Neuronal stem cell (in vitro differentiated cells): ENCODE results near the gene EEF1B2.
"Not testable (repeated sequence)": the region's sequence is repeated elsewhere in the genome, so short reads cannot be mapped to it uniquely, and the experiment has no call there.

Experiments used
- DNase-seq: peaks from one replicate; pipeline ENCODE4 v3.0.0-alpha.2; 2013; ENCODE audit warnings: low spot score
- H2AFZ ChIP-seq: one replicate; pipeline ENCODE4 v1.6.1; 2013; ENCODE audit warnings: mild to moderate bottlenecking, low read length, inconsistent platforms
- H2AK5ac ChIP-seq: 2 replicates; pipeline ENCODE4 v1.6.1; 2013; ENCODE audit warnings: low read depth, mild to moderate bottlenecking, inconsistent platforms, low read length, moderate library complexity, mixed read lengths
- H2BK120ac ChIP-seq: 2 replicates; pipeline ENCODE4 v1.6.1; 2013; ENCODE audit warnings: low read depth, mild to moderate bottlenecking, inconsistent platforms, low read length, moderate library complexity, mixed read lengths
- H2BK12ac ChIP-seq: one replicate; pipeline ENCODE4 v1.6.1; 2013; ENCODE audit warnings: low read length, inconsistent platforms
- H2BK15ac ChIP-seq: 2 replicates; pipeline ENCODE4 v1.6.1; 2013; ENCODE audit warnings: mild to moderate bottlenecking, low read length, inconsistent platforms, mixed read lengths
- H2BK5ac ChIP-seq: one replicate; pipeline ENCODE4 v1.6.1; 2013; ENCODE audit warnings: inconsistent platforms, mild to moderate bottlenecking, low read length, moderate library complexity
- H3K14ac ChIP-seq: one replicate; pipeline ENCODE4 v1.6.1; 2013; ENCODE audit warnings: low read length, inconsistent platforms
- H3K18ac ChIP-seq: 2 replicates; pipeline ENCODE4 v1.6.1; 2013; ENCODE audit warnings: low read length, inconsistent platforms
- H3K23ac ChIP-seq: 2 replicates; pipeline ENCODE4 v1.6.1; 2013; ENCODE audit warnings: low read depth, mild to moderate bottlenecking, mixed read lengths, low read length, inconsistent platforms; ENCODE audit not compliant: poor library complexity
- H3K27ac ChIP-seq: replicated peaks from 3 replicates; pipeline ENCODE4 v1.5.1; 2013; ENCODE audit warnings: low read length, inconsistent platforms
- H3K27me3 ChIP-seq, 3 experiments: 2 replicates each; pipeline ENCODE4 v1.6.1; 2013; ENCODE audit warnings: low read length in 3 of 3, mild to moderate bottlenecking in 2 of 3, inconsistent platforms in 1 of 3, low read depth in 1 of 3, mixed read lengths in 1 of 3, moderate library complexity in 1 of 3; ENCODE audit not compliant: control insufficient read depth in 3 of 3, insufficient read depth in 3 of 3
- H3K36me3 ChIP-seq, 2 donors: replicated peaks in 1 of 2; 2 replicates each; pipeline ENCODE4 v1.6.1; 2013; ENCODE audit warnings: low read length in 2 of 2; ENCODE audit not compliant: control insufficient read depth in 2 of 2, insufficient read depth in 2 of 2
- H3K4ac ChIP-seq: 2 replicates; pipeline ENCODE4 v1.6.1; 2013; ENCODE audit warnings: inconsistent platforms, mild to moderate bottlenecking, low read length, moderate library complexity
- H3K4me1 ChIP-seq, 2 donors: 1 replicate in 1 of 2; 2 replicates in 1 of 2; pipeline ENCODE4 v1.6.1; 2013; ENCODE audit warnings: low read length in 2 of 2, low read depth in 1 of 2; ENCODE audit not compliant: control insufficient read depth in 2 of 2, insufficient read depth in 1 of 2
- H3K4me2 ChIP-seq: one replicate; pipeline ENCODE4 v1.6.1; 2013; ENCODE audit warnings: mild to moderate bottlenecking, low read length, inconsistent platforms; ENCODE audit not compliant: insufficient read depth, poor library complexity, severe bottlenecking
- H3K4me3 ChIP-seq, 2 donors: 2 replicates each; pipeline ENCODE4 v1.5.1; 2013; ENCODE audit warnings: low read length in 2 of 2, mild to moderate bottlenecking in 2 of 2, inconsistent platforms in 1 of 2, moderate library complexity in 1 of 2
- H3K79me1 ChIP-seq: one replicate; pipeline ENCODE4 v1.6.1; 2013; ENCODE audit warnings: low read depth, mild to moderate bottlenecking, inconsistent platforms, low read length, moderate library complexity
- H3K9ac ChIP-seq: one replicate; pipeline ENCODE4 v1.6.1; 2013; ENCODE audit warnings: mild to moderate bottlenecking, low read depth, low read length, inconsistent platforms; ENCODE audit not compliant: poor library complexity
- H3K9me3 ChIP-seq, 2 donors: replicated peaks in 1 of 2; 2 replicates each; pipeline versions ENCODE3 to v1.6.1; 2013; ENCODE audit warnings: low read length in 2 of 2, mild to moderate bottlenecking in 2 of 2, inconsistent platforms in 1 of 2, low read depth in 1 of 2, mixed read lengths in 1 of 2, moderate library complexity in 1 of 2; ENCODE audit not compliant: control insufficient read depth in 2 of 2, insufficient read depth in 1 of 2
- H4K8ac ChIP-seq: one replicate; pipeline ENCODE4 v1.6.1; 2013; ENCODE audit warnings: low read depth, mild to moderate bottlenecking, inconsistent platforms, low read length, moderate library complexity
- H4K91ac ChIP-seq: one replicate; pipeline ENCODE4 v1.6.1; 2013; ENCODE audit warnings: low read length, low read depth, mild to moderate bottlenecking, inconsistent platforms; ENCODE audit not compliant: poor library complexity
- WGBS, 2 donors: extraction: QIAGEN DNeasy Blood & Tissue Kit; methylation state at CpG; one replicate each; pipeline ENCODE4 v1.1.7; 2013; ENCODE audit warnings: missing lambda C conversion rate in 2 of 2, mixed read lengths in 1 of 2; ENCODE audit not compliant: insufficient read length in 2 of 2, insufficient replicate concordance in 1 of 2; ENCODE audit errors: extremely low coverage in 2 of 2; 5-methylcytosine and 5-hydroxymethylcytosine counted together

The EEF1B2 gene

GRCh38 chr2:206150168-206150567 is 9.5 kb upstream of the EEF1B2 start:
- no peak for DNase-seq
- no CpG with 5 or more reads among the region's 1 CpG for WGBS, 2 donors
- no peak overlapping the region for H4K8ac ChIP-seq
- no peak overlapping the region for H3K27ac ChIP-seq
- no peaks in the 10 kb centered on the region for H3K4me1 ChIP-seq
- H2AK5ac ChIP-seq, result no peak overlapping the region
- H2BK15ac ChIP-seq, result no peak overlapping the region
- H3K23ac ChIP-seq, result no peak overlapping the region
- peaks cover 2% of the 10 kb centered on the region for H3K79me1 ChIP-seq
- H2BK12ac ChIP-seq, result no peak overlapping the region
- no peak overlapping the region for H2BK5ac ChIP-seq
- H3K9me3 ChIP-seq, result no peaks in the 10 kb centered on the region
- no peak overlapping the region for H2AFZ ChIP-seq
- no peak overlapping the region for H3K14ac ChIP-seq
- no peak overlapping the region for H3K4ac ChIP-seq
- H4K91ac ChIP-seq, result no peak overlapping the region
- peaks cover 25 to 78% of the 10 kb centered on the region in 2 donors for H3K36me3 ChIP-seq
- no peaks in the 10 kb centered on the region for H3K27me3 ChIP-seq
- no peak overlapping the region for H3K18ac ChIP-seq
- no peak overlapping the region for H3K4me3 ChIP-seq
- H3K4me2 ChIP-seq, result no peak overlapping the region
- H3K9ac ChIP-seq, result no peak overlapping the region
- no peak overlapping the region for H2BK120ac ChIP-seq

- Histone ChIP-seq H3K4me2 (no peak overlapping the region), H3K23ac (no peak overlapping the region), H3K4me1 (no peaks in the 10 kb centered on the region), H3K9me3 (no peaks in the 10 kb centered on the region), H3K36me3 (peaks cover 20 to 74% of the 10 kb centered on the region in 2 donors), H2BK120ac (no peak overlapping the region), H3K18ac (no peak overlapping the region), H3K4ac (no peak overlapping the region), H3K14ac (no peak overlapping the region), H4K8ac (no peak overlapping the region), H2AFZ (no peak overlapping the region), H4K91ac (no peak overlapping the region), H2BK5ac (no peak overlapping the region), H3K4me3 (no peak overlapping the region), H2AK5ac (no peak overlapping the region), H2BK15ac (no peak overlapping the region), H3K9ac (no peak overlapping the region), H2BK12ac (no peak overlapping the region), H3K27me3 (no peaks in the 10 kb centered on the region), H3K27ac (no peak overlapping the region), H3K79me1 (peaks cover 2% of the 10 kb centered on the region)
- no peak for DNase-seq
- no CpG with 5 or more reads among the region's 4 CpGs for WGBS, 2 donors
Observed at GRCh38 chr2:206150631-206151030, 9.1 kb upstream of the EEF1B2 start.

GRCh38 chr2:206154197-206154596 is 5.5 kb upstream of the EEF1B2 start:
- Histone ChIP-seq H3K4me2 (no peak overlapping the region), H3K9me3 (peaks cover 0 to 5% of the 10 kb centered on the region in 2 donors), H3K79me1 (peaks cover 6% of the 10 kb centered on the region), H3K23ac (no peak overlapping the region), H3K27me3 (no peaks in the 10 kb centered on the region), H3K4me3 (no peak overlapping the region), H4K91ac (no peak overlapping the region), H2BK15ac (no peak overlapping the region), H4K8ac (no peak overlapping the region), H3K14ac (no peak overlapping the region), H3K18ac (no peak overlapping the region), H3K36me3 (peaks cover 10 to 50% of the 10 kb centered on the region in 2 donors), H3K9ac (no peak overlapping the region), H2BK5ac (no peak overlapping the region), H2AK5ac (no peak overlapping the region), H3K4ac (no peak overlapping the region), H3K4me1 (peaks cover 0 to 1% of the 10 kb centered on the region in 2 donors), H3K27ac (no peak overlapping the region), H2BK120ac (no peak overlapping the region), H2BK12ac (no peak overlapping the region), H2AFZ (no peak overlapping the region)
- no peak for DNase-seq
- WGBS, 2 donors, result no CpG with 5 or more reads among the region's 3 CpGs

- not testable (repeated sequence) for H3K27me3 ChIP-seq, H3K14ac ChIP-seq, H2AFZ ChIP-seq, H4K8ac ChIP-seq, H3K23ac ChIP-seq, H4K91ac ChIP-seq, H3K4me2 ChIP-seq, H3K27ac ChIP-seq, DNase-seq, H2BK15ac ChIP-seq, H3K4ac ChIP-seq, H3K4me1 ChIP-seq, H3K18ac ChIP-seq, H3K4me3 ChIP-seq, H3K9me3 ChIP-seq, H3K79me1 ChIP-seq, H2BK120ac ChIP-seq, H3K9ac ChIP-seq, H2BK5ac ChIP-seq, H2AK5ac ChIP-seq, H2BK12ac ChIP-seq
- no CpG with 5 or more reads among the region's 11 CpGs for WGBS, 2 donors
- peaks cover 13 to 40% of the 10 kb centered on the region in 2 donors for H3K36me3 ChIP-seq
Observed at GRCh38 chr2:206157014-206157413, 2.7 kb upstream of the EEF1B2 start.
